ENCODE results near the gene APBB3. TPM values are rescaled to one million over a fixed set of nuclear protein-coding genes. Genes with fewer than 3 reads are reported as not detected.
A peak's percentile ranks its signal among the peaks of the same experiment; 100 is the strongest.

APBB3 gene
- polyA plus RNA-seq, 3 donors: 4.9 to 211 (median 7.4) TPM

GRCh38 chr5:140567136-140567818 lies 2.9 kb upstream of the APBB3 start:
- Mint-ChIP-seq H3K4me3 (no peak overlapping the region), H3K27ac (peak overlapping the region in 6 of 7 donors; percentile 61 to 98 (median 96)), H3K4me1 (peaks cover 66% of the 10 kb centered on the region), H3K9me3 (peaks cover 0 to 2% (median 0%) of the 10 kb centered on the region in 7 donors), H3K27me3 (ENCODE audit: low read depth in 3 of 3) (peaks cover 0 to 2% (median 2%) of the 10 kb centered on the region in 3 donors), H3K36me3 (peaks cover 32 to 58% of the 10 kb centered on the region in 2 donors)
- Histone ChIP-seq H3K4me3 (replicated peaks in 1 of 3; ENCODE audit: low read depth in 2 of 3, low read length in 3 of 3) (no peak overlapping the region), H3K27me3 (ENCODE audit: control insufficient read depth in 2 of 2, insufficient read depth in 2 of 2, low read length in 2 of 2) (no peaks in the 10 kb centered on the region), H3K9ac (ENCODE audit: insufficient read depth, low read length, poor library complexity, severe bottlenecking) (no peak overlapping the region), H3K36me3 (replicated peaks in 1 of 2; ENCODE audit: control insufficient read depth in 1 of 2, insufficient read depth in 2 of 2, low read length in 2 of 2) (peaks cover 21 to 41% of the 10 kb centered on the region in 2 donors), H3K4me1 (ENCODE audit: control insufficient read depth in 1 of 2, insufficient read depth in 2 of 2, low read length in 2 of 2) (peaks cover 44 to 78% of the 10 kb centered on the region in 2 donors), H4K20me1 (ENCODE audit: insufficient read depth, low read length) (peaks cover 6% of the 10 kb centered on the region), H3K79me2 (ENCODE audit: insufficient read depth, low read length) (peaks cover 40% of the 10 kb centered on the region), H3K27ac (ENCODE audit: low read depth in 1 of 2, low read length in 2 of 2) (peak overlapping the region in 1 of 2 donors; percentile 83), H3K4me2 (replicated peaks; ENCODE audit: extremely low read depth, low read length, poor library complexity, severe bottlenecking) (no peak overlapping the region), H2AFZ (ENCODE audit: insufficient read depth, low read depth, low read length, poor library complexity, severe bottlenecking) (no peak overlapping the region), H3K9me3 (replicated peaks in 1 of 2; ENCODE audit: control insufficient read depth in 1 of 2, insufficient read depth in 1 of 2, low read length in 2 of 2) (no peaks in the 10 kb centered on the region)
- intact Hi-C loops (cut with micrococcal nuclease): loop anchor here in 1 of 2 donors (10.0 kb wide), 1 partner anchor 148 kb away; no protein-coding TSS in a partner anchor
- 98% methylated on average over 22 of the region's 22 CpGs for WGBS (ENCODE audit: insufficient coverage)
- DNase-seq: no peak
- no peak for TF ChIP-seq CTCF (IDR thresholded peaks at IDR 0.05)

- no peak overlapping the region for H3K9ac ChIP-seq (ENCODE audit: insufficient read depth, low read length, poor library complexity, severe bottlenecking)
- peaks cover 44 to 80% of the 10 kb centered on the region in 2 donors for H3K4me1 ChIP-seq (ENCODE audit: control insufficient read depth in 1 of 2, insufficient read depth in 2 of 2, low read length in 2 of 2)
- peaks cover 11% of the 10 kb centered on the region for H4K20me1 ChIP-seq (ENCODE audit: insufficient read depth, low read length)
- peaks cover 40% of the 10 kb centered on the region for H3K79me2 ChIP-seq (ENCODE audit: insufficient read depth, low read length)
- H3K4me3 ChIP-seq (replicated peaks in 1 of 3; ENCODE audit: low read depth in 2 of 3, low read length in 3 of 3): no peak overlapping the region
- H3K4me3 Mint-ChIP-seq: no peak overlapping the region
- H3K4me1 Mint-ChIP-seq: peaks cover 70% of the 10 kb centered on the region
- H3K9me3 ChIP-seq (replicated peaks in 1 of 2; ENCODE audit: control insufficient read depth in 1 of 2, insufficient read depth in 1 of 2, low read length in 2 of 2): no peaks in the 10 kb centered on the region
- H3K27me3 ChIP-seq (ENCODE audit: control insufficient read depth in 2 of 2, insufficient read depth in 2 of 2, low read length in 2 of 2): no peaks in the 10 kb centered on the region
- H3K27ac ChIP-seq (ENCODE audit: low read depth in 1 of 2, low read length in 2 of 2): peak overlapping the region in 1 of 2 donors; percentile 92
- peaks cover 1 to 2% (median 1%) of the 10 kb centered on the region in 3 donors for H3K27me3 Mint-ChIP-seq (ENCODE audit: low read depth in 3 of 3)
- no peak overlapping the region for H2AFZ ChIP-seq (ENCODE audit: insufficient read depth, low read depth, low read length, poor library complexity, severe bottlenecking)
- peak overlapping the region in 5 of 7 donors; percentile 22 to 84 (median 35) for H3K27ac Mint-ChIP-seq
- H3K36me3 Mint-ChIP-seq: peaks cover 38 to 59% of the 10 kb centered on the region in 2 donors
- H3K4me2 ChIP-seq (replicated peaks; ENCODE audit: extremely low read depth, low read length, poor library complexity, severe bottlenecking): no peak overlapping the region
- peak in 1 of 3 donors; percentile 3 for DNase-seq
- no peak for TF ChIP-seq CTCF (IDR thresholded peaks at IDR 0.05)
- intact Hi-C loops (cut with micrococcal nuclease): loop anchor here in 1 of 2 donors (10.0 kb wide), 1 partner anchor 148 kb away; no protein-coding TSS in a partner anchor
- WGBS (ENCODE audit: insufficient coverage): 100% methylated on average over 4 of the region's 5 CpGs
- peaks cover 24 to 42% of the 10 kb centered on the region in 2 donors for H3K36me3 ChIP-seq (replicated peaks in 1 of 2; ENCODE audit: control insufficient read depth in 1 of 2, insufficient read depth in 2 of 2, low read length in 2 of 2)
- H3K9me3 Mint-ChIP-seq: peaks cover 0 to 2% (median 0%) of the 10 kb centered on the region in 7 donors
Measured at GRCh38 chr5:140566665-140567064, 2.3 kb upstream of the APBB3 start.
